ENCODE results near the gene STEAP1.

GRCh38 chr7:90166153-90166552 is 11.9 kb downstream of the STEAP1 start:
- TF ChIP-seq CTCF (IDR thresholded peaks at IDR 0.05; ENCODE audit: low read depth, low read length, missing input control) (no peak), NR2F2 (IDR thresholded peaks at IDR 0.05) (no peak), ATF3 (IDR thresholded peaks at IDR 0.05) (no peak), MAX (IDR thresholded peaks at IDR 0.05) (no peak), GABPA (IDR thresholded peaks at IDR 0.05 in 1 of 2, conservative IDR thresholded peaks at IDR 0.05 in 1 of 2) (no peak), TAF1 (conservative IDR thresholded peaks at IDR 0.05) (no peak), RAD21 (IDR thresholded peaks at IDR 0.05) (no peak), ZBTB33 (IDR thresholded peaks at IDR 0.05) (no peak), JUND (IDR thresholded peaks at IDR 0.05) (no peak), YY1 (IDR thresholded peaks at IDR 0.05) (no peak), SP1 (IDR thresholded peaks at IDR 0.05) (no peak), EGR1 (IDR thresholded peaks at IDR 0.05; ENCODE audit: low read depth in 2 of 2) (no peak), REST (IDR thresholded peaks at IDR 0.05) (no peak), RXRA (IDR thresholded peaks at IDR 0.05) (no peak)
